ENCODE measurements around the gene C6orf15. TPM values are rescaled to one million over a fixed set of nuclear protein-coding genes. Genes with fewer than 3 reads are reported as not detected.

C6orf15 gene
- total RNA-seq, 2 donors from 2014 or later, result not detected

- no peaks in the 10 kb centered on the region for H3K9me3 ChIP-seq (ENCODE audit: control insufficient read depth, low read length, poor library complexity, severe bottlenecking)
- no peak overlapping the region for H3K4me3 Mint-ChIP-seq
- ATAC-seq (no peak), DNase-seq (no peak)
- peaks cover 20% of the 10 kb centered on the region for H3K27me3 Mint-ChIP-seq
- H3K27ac Mint-ChIP-seq, result no peak overlapping the region
- H3K4me1 Mint-ChIP-seq, result peaks cover 11% of the 10 kb centered on the region
- no peaks in the 10 kb centered on the region for H3K36me3 Mint-ChIP-seq (ENCODE audit: low read depth)
Measured at GRCh38 chr6:31125586-31126363, 13.4 kb upstream of the C6orf15 start.

- Mint-ChIP-seq H3K4me1 (peaks cover 11% of the 10 kb centered on the region), H3K27me3 (peaks cover 20% of the 10 kb centered on the region)
Measured at GRCh38 chr6:31125162-31125561, 12.8 kb upstream of the C6orf15 start.

GRCh38 chr6:31122791-31123706, 10.7 kb upstream of the C6orf15 start:
- Mint-ChIP-seq H3K4me1 (peaks cover 11% of the 10 kb centered on the region), H3K4me3 (no peak overlapping the region), H3K36me3 (ENCODE audit: low read depth) (peaks cover 2% of the 10 kb centered on the region), H3K27me3 (peaks cover 23% of the 10 kb centered on the region), H3K27ac (peak overlapping the region; percentile 41)
- no peak for ATAC-seq
- no peaks in the 10 kb centered on the region for H3K9me3 ChIP-seq (ENCODE audit: control insufficient read depth, low read length, poor library complexity, severe bottlenecking)
- no peak for DNase-seq

More at GRCh38 chr6:31125162-31125561, 12.8 kb upstream of the C6orf15 start:
- no peak overlapping the region for H3K4me3 Mint-ChIP-seq
- H3K27ac Mint-ChIP-seq, result no peak overlapping the region
- no peaks in the 10 kb centered on the region for H3K9me3 ChIP-seq (ENCODE audit: control insufficient read depth, low read length, poor library complexity, severe bottlenecking)
- no peaks in the 10 kb centered on the region for H3K36me3 Mint-ChIP-seq (ENCODE audit: low read depth)
- DNase-seq (no peak), ATAC-seq (no peak)

- no peak overlapping the region for H3K4me3 Mint-ChIP-seq
- H3K4me1 Mint-ChIP-seq, result peaks cover 8% of the 10 kb centered on the region
- ATAC-seq (no peak), DNase-seq (no peak)
- H3K9me3 ChIP-seq (ENCODE audit: control insufficient read depth, low read length, poor library complexity, severe bottlenecking), result no peaks in the 10 kb centered on the region
- peaks cover 31% of the 10 kb centered on the region for H3K27me3 Mint-ChIP-seq
- no peak overlapping the region for H3K27ac Mint-ChIP-seq
- peaks cover 2% of the 10 kb centered on the region for H3K36me3 Mint-ChIP-seq (ENCODE audit: low read depth)
Measured at GRCh38 chr6:31121131-31121790, 8.9 kb upstream of the C6orf15 start.

DNA sequence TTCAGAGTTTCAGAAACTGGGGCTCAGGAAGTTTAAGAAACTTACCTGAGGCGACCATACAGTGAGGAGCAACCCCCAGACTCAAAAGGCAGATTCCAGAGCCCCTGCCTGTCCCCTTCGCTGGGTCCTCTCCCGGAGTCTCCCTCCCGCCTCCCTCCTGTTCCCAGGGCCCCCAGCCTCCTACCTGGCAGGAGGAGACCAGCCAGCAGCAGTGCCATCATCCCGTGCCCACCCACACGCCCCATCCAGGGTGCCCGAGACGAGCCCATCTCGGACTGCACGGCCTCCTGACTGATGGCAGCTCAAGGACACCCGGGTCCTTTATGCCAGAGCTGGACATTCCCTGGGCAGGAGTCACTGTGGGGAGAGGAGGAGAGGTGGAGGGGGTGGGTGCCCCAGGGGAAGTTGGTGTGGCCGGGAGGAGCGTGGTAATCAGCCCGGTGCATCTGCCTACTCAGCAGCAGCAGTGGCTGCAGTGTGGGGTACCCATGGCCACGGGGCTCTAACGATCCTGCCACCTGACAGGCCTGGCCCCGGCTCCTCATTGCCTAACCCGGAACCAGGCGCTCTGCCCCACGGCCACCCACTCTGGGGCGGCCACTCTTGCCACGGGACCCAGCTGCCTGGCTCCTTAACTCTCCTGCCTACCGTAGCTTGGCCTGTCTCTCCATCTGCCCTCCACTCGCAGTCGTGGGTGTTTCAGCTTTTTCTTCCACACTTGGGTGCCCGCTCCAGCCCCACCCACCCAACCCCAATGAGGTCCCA, 8.0 kb upstream of the C6orf15 start, which contains the start of gene CDSN:
TSS of gene CDSN (minus strand) at position 296 of the 765 bp plus-strand sequence. CDS start at position 269, 27 bp downstream.
- Mint-ChIP-seq H3K4me3 (no peak within 1 kb of the TSS), H3K27me3 (peaks cover 40% of the 10 kb centered on the region), H3K4me1 (peaks cover 9% of the 10 kb centered on the region), H3K27ac (no peak within 1 kb of the TSS), H3K36me3 (ENCODE audit: low read depth) (peaks cover 8% of the 10 kb centered on the region)
- DNase-seq (no peak), ATAC-seq (no peak)
- H3K9me3 ChIP-seq (ENCODE audit: control insufficient read depth, low read length, poor library complexity, severe bottlenecking), result no peaks in the 10 kb centered on the region

DNA sequence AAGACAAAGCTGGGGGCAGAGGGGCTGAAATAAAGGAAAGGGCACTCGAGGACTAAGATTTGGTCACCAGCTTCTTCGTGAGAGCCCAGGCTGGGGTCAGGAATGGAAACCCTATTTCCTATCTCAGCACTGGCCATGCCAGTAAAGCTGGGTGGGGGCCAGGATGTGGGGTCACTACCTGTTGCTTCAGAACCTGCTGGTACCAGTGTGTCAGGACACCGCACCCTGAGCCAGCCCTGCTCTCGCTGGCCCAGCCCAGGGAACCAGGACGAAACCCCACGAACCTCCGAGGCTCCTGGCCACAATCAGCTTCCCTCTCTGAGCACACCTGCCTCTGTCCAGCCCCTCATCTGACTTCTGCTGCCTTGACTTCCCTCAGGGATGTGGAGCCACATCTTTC, 5.8 kb upstream of the C6orf15 start:
- Mint-ChIP-seq H3K27me3 (peaks cover 39% of the 10 kb centered on the region), H3K4me3 (no peak overlapping the region), H3K4me1 (peaks cover 12% of the 10 kb centered on the region), H3K36me3 (ENCODE audit: low read depth) (peaks cover 8% of the 10 kb centered on the region), H3K27ac (no peak overlapping the region)
- H3K9me3 ChIP-seq (ENCODE audit: control insufficient read depth, low read length, poor library complexity, severe bottlenecking), result no peaks in the 10 kb centered on the region
- no peak for ATAC-seq
- DNase-seq, result no peak

DNA sequence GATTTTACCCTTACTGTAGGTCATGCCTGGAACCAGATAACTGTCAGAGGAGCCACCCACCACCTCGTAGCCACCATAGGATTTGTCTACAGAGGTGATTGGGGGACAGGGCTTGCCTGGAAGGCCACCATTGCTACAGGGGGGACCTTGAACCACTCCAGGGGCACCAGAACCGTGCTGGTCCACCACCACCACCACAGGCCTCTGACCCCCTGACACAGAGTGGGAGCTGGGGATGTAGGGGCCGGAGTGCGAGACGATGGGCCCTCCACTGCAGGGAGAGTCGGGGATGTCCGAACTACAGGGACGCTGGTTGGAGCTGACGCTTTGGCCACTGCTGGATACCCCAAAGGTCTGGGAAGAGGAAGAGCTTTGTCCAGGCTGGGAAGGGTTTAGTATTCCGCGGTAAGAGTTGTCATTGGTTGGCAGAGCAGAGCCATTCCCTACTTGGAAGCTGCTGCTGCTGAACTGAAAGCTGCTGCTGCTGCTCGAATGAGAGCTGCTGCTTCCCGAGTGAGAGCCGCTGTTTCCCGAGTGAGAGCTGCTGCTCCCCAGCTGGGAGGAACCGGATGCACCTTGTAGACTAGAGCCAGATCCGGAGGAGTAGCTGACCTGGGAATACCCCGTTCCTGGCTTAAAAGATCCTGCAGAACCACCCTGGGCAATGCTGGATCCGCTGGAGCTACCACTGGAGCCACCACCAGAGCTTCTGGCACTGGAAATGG, 4.4 kb upstream of the C6orf15 start:
- H3K4me3 Mint-ChIP-seq, result no peak overlapping the region
- peaks cover 51% of the 10 kb centered on the region for H3K27me3 Mint-ChIP-seq
- no peaks in the 10 kb centered on the region for H3K9me3 ChIP-seq (ENCODE audit: control insufficient read depth, low read length, poor library complexity, severe bottlenecking)
- no peak overlapping the region for H3K27ac Mint-ChIP-seq
- DNase-seq (no peak), ATAC-seq (no peak)
- H3K36me3 Mint-ChIP-seq (ENCODE audit: low read depth), result peaks cover 8% of the 10 kb centered on the region
- H3K4me1 Mint-ChIP-seq, result peaks cover 12% of the 10 kb centered on the region

GRCh38 chr6:31115941-31116560, 3.7 kb upstream of the C6orf15 start:
- Mint-ChIP-seq H3K4me3 (no peak overlapping the region), H3K36me3 (ENCODE audit: low read depth) (peaks cover 8% of the 10 kb centered on the region), H3K27ac (no peak overlapping the region)

GRCh38 chr6:31114970-31115849, 2.8 kb upstream of the C6orf15 start:
- H3K9me3 ChIP-seq (ENCODE audit: control insufficient read depth, low read length, poor library complexity, severe bottlenecking), result no peaks in the 10 kb centered on the region
- H3K27me3 Mint-ChIP-seq, result peaks cover 62% of the 10 kb centered on the region
- ATAC-seq, result peak; percentile 48
- peaks cover 8% of the 10 kb centered on the region for H3K36me3 Mint-ChIP-seq (ENCODE audit: low read depth)
- peak overlapping the region; percentile 61 for H3K27ac Mint-ChIP-seq
- H3K4me1 Mint-ChIP-seq, result peaks cover 12% of the 10 kb centered on the region
- peak overlapping the region; percentile 9 for H3K4me3 Mint-ChIP-seq
- DNase-seq, result no peak

More at GRCh38 chr6:31115941-31116560, 3.7 kb upstream of the C6orf15 start:
- no peaks in the 10 kb centered on the region for H3K9me3 ChIP-seq (ENCODE audit: control insufficient read depth, low read length, poor library complexity, severe bottlenecking)
- H3K4me1 Mint-ChIP-seq, result peaks cover 12% of the 10 kb centered on the region
- DNase-seq, result no peak
- no peak for ATAC-seq
- peaks cover 54% of the 10 kb centered on the region for H3K27me3 Mint-ChIP-seq

DNA sequence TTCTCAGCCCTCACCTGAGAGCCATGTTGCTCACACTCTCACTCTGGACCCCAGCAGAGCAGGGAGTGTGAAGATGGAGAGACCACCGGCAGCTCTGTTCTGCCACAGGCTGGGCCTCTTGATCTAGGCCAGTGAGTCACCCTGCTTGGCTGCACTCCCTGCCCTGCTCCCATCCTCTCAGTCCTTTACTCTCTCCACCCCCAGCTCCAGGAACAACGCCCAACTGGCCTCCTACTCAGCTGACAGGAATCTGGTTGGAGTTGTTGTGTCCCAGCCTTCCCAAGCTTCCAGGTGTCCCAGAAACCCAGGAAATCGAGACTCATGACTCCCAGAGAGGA, 2.1 kb upstream of the C6orf15 start, which contains the start of gene PSORS1C1:
TSS of gene PSORS1C1 (plus strand) at position 260 of the 338 bp plus-strand sequence. CDS start 14,833 bp downstream, outside the sequence.
- peak within 1 kb of the TSS; percentile 61 for H3K27ac Mint-ChIP-seq
- H3K4me3 Mint-ChIP-seq, result peak within 1 kb of the TSS; percentile 9
- no peaks in the 10 kb centered on the region for H3K9me3 ChIP-seq (ENCODE audit: control insufficient read depth, low read length, poor library complexity, severe bottlenecking)
- H3K27me3 Mint-ChIP-seq, result peaks cover 69% of the 10 kb centered on the region
- no peak for ATAC-seq
- H3K36me3 Mint-ChIP-seq (ENCODE audit: low read depth), result peaks cover 8% of the 10 kb centered on the region
- no peak for DNase-seq
- H3K4me1 Mint-ChIP-seq, result peaks cover 18% of the 10 kb centered on the region
